ENCODE results near the gene AP4B1.

GRCh38 chr1:113935970-113936369 is 31.4 kb upstream of the AP4B1 start:
- TF ChIP-seq, protein P1, sequence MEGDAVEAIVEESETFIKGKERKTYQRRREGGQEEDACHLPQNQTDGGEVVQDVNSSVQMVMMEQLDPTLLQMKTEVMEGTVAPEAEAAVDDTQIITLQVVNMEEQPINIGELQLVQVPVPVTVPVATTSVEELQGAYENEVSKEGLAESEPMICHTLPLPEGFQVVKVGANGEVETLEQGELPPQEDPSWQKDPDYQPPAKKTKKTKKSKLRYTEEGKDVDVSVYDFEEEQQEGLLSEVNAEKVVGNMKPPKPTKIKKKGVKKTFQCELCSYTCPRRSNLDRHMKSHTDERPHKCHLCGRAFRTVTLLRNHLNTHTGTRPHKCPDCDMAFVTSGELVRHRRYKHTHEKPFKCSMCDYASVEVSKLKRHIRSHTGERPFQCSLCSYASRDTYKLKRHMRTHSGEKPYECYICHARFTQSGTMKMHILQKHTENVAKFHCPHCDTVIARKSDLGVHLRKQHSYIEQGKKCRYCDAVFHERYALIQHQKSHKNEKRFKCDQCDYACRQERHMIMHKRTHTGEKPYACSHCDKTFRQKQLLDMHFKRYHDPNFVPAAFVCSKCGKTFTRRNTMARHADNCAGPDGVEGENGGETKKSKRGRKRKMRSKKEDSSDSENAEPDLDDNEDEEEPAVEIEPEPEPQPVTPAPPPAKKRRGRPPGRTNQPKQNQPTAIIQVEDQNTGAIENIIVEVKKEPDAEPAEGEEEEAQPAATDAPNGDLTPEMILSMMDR (IDR thresholded peaks at IDR 0.05), result no peak
- no peak for TF ChIP-seq EP300 (IDR thresholded peaks at IDR 0.05)
- no peak for TF ChIP-seq POLR2AphosphoS5 (IDR thresholded peaks at IDR 0.05)
